H9 (cell line): ENCODE results near the gene SEMA3E. TPM values are rescaled to one million over a fixed set of nuclear protein-coding genes. Genes with fewer than 3 reads are reported as not detected.
"Not testable (repeated sequence)": the region's sequence is repeated elsewhere in the genome, so short reads cannot be mapped to it uniquely, and the experiment has no call there.

ENCODE experiments used
- DNase-seq: peaks from one replicate; pipeline ENCODE4 v3.0.0-alpha.2; 2017
- H2AFZ ChIP-seq: one replicate; pipeline ENCODE4 v1.6.1; 2013; ENCODE audit warnings: mild to moderate bottlenecking, low read length, control low read depth, moderate library complexity
- H2AK5ac ChIP-seq: 2 replicates; pipeline ENCODE4 v1.6.1; 2013; ENCODE audit warnings: low read length, control low read depth, mixed read lengths; ENCODE audit not compliant: insufficient read length
- H2BK120ac ChIP-seq: one replicate; pipeline ENCODE4 v1.6.1; 2013; ENCODE audit warnings: low read depth, mild to moderate bottlenecking, low read length, control low read depth, inconsistent platforms; ENCODE audit not compliant: poor library complexity, severe bottlenecking
- H2BK12ac ChIP-seq: 2 replicates; pipeline ENCODE4 v1.6.1; 2013; ENCODE audit warnings: low read length, control low read depth, mixed read lengths, low read depth; ENCODE audit not compliant: insufficient read length
- H2BK15ac ChIP-seq: 2 replicates; pipeline ENCODE4 v1.6.1; 2013; ENCODE audit warnings: low read depth, low read length, control low read depth
- H2BK20ac ChIP-seq: one replicate; pipeline ENCODE4 v1.6.1; 2013; ENCODE audit warnings: low read depth, mild to moderate bottlenecking, low read length, control low read depth, inconsistent platforms; ENCODE audit not compliant: poor library complexity, severe bottlenecking
- H2BK5ac ChIP-seq: 2 replicates; pipeline ENCODE4 v1.6.1; 2013; ENCODE audit warnings: low read length, control low read depth, mixed read lengths; ENCODE audit not compliant: insufficient read length
- H3K14ac ChIP-seq: 2 replicates; pipeline ENCODE4 v1.6.1; 2013; ENCODE audit warnings: low read length, control low read depth; ENCODE audit not compliant: insufficient read depth
- H3K18ac ChIP-seq: 2 replicates; pipeline ENCODE4 v1.6.1; 2013; ENCODE audit warnings: low read depth, mild to moderate bottlenecking, mixed read lengths, low read length, control low read depth; ENCODE audit not compliant: insufficient read length
- H3K23ac ChIP-seq: 2 replicates; pipeline ENCODE4 v1.6.1; 2013; ENCODE audit warnings: low read length, control low read depth, mixed read lengths, low read depth; ENCODE audit not compliant: insufficient read length
- H3K23me2 ChIP-seq: 2 replicates; pipeline ENCODE4 v1.6.1; 2013; ENCODE audit warnings: low read depth, mild to moderate bottlenecking, mixed read lengths, low read length, control low read depth; ENCODE audit not compliant: insufficient read length, poor library complexity, severe bottlenecking
- H3K27ac ChIP-seq: 2 replicates; pipeline ENCODE4 v1.5.1; 2013; ENCODE audit warnings: low read length, control low read depth, mixed read lengths, low read depth; ENCODE audit not compliant: insufficient read length
- H3K27me3 ChIP-seq: 2 replicates; pipeline ENCODE4 v1.6.1; 2013; ENCODE audit warnings: low read length, control low read depth, inconsistent platforms; ENCODE audit not compliant: insufficient read depth
- H3K4ac ChIP-seq: 2 replicates; pipeline ENCODE4 v1.6.1; 2013; ENCODE audit warnings: low read depth, mild to moderate bottlenecking, control low read depth, inconsistent platforms, low read length, moderate library complexity
- H3K4me1 ChIP-seq: 2 replicates; pipeline ENCODE4 v1.6.1; 2013; ENCODE audit warnings: low read length, control low read depth, inconsistent platforms; ENCODE audit not compliant: insufficient read depth
- H3K4me2 ChIP-seq: 2 replicates; pipeline ENCODE4 v1.6.1; 2013; ENCODE audit warnings: low read length, control low read depth, mixed read lengths; ENCODE audit not compliant: insufficient read length, insufficient read depth
- H3K56ac ChIP-seq: 2 replicates; pipeline ENCODE4 v1.6.1; 2013; ENCODE audit warnings: low read depth, mild to moderate bottlenecking, mixed read lengths, low read length, control low read depth; ENCODE audit not compliant: insufficient read length
- H3K79me1 ChIP-seq: 2 replicates; pipeline ENCODE4 v1.6.1; 2013; ENCODE audit warnings: low read depth, mild to moderate bottlenecking, moderate library complexity, low read length, control low read depth, inconsistent platforms; ENCODE audit not compliant: insufficient read depth, poor library complexity, severe bottlenecking
- H3K79me2 ChIP-seq: 2 replicates; pipeline ENCODE4 v1.6.1; 2013; ENCODE audit warnings: low read length, control low read depth, inconsistent platforms; ENCODE audit not compliant: insufficient read depth
- H3K9ac ChIP-seq: 2 replicates; pipeline ENCODE4 v1.6.1; 2013; ENCODE audit warnings: low read length, control low read depth, mixed read lengths; ENCODE audit not compliant: insufficient read length; ENCODE audit errors: extremely low read depth
- H3K9me3 ChIP-seq: one replicate; pipeline ENCODE4 v1.6.1; 2013; ENCODE audit warnings: low read depth, low read length, inconsistent platforms; ENCODE audit not compliant: control insufficient read depth
- H3T11ph ChIP-seq: one replicate; pipeline ENCODE4 v1.6.1; 2013; ENCODE audit warnings: mild to moderate bottlenecking, low read length, control low read depth, inconsistent platforms
- H4K20me1 ChIP-seq: one replicate; pipeline ENCODE4 v1.6.1; 2013; ENCODE audit not compliant: control insufficient read depth, insufficient read length, insufficient read depth
- H4K5ac ChIP-seq: 2 replicates; pipeline ENCODE4 v1.6.1; 2013; ENCODE audit warnings: low read depth, mild to moderate bottlenecking, mixed read lengths, low read length, control low read depth; ENCODE audit not compliant: insufficient read length
- H4K8ac ChIP-seq: replicated peaks from 2 replicates; pipeline ENCODE4 v1.6.1; 2013; ENCODE audit warnings: low read length, control low read depth, mixed read lengths, low read depth; ENCODE audit not compliant: insufficient read length
- H4K91ac ChIP-seq: 2 replicates; pipeline ENCODE4 v1.6.1; 2013; ENCODE audit warnings: low read depth, mild to moderate bottlenecking, moderate library complexity, mixed read lengths, low read length, control low read depth; ENCODE audit not compliant: insufficient read length
- H3K27ac Mint-ChIP-seq, 3 experiments: 2 replicates in 2 of 3; 3 replicates in 1 of 3; pipeline ENCODE4 v1.8.0; 2020 to 2021; ENCODE audit warnings: mixed read lengths in 3 of 3, mild to moderate bottlenecking in 1 of 3, moderate library complexity in 1 of 3
- H3K27me3 Mint-ChIP-seq: 2 replicates; pipeline ENCODE4 v1.8.0; 2021; ENCODE audit warnings: low read depth, mild to moderate bottlenecking, moderate library complexity, mixed read lengths
- H3K36me3 Mint-ChIP-seq, 3 experiments: 2 replicates in 2 of 3; 3 replicates in 1 of 3; pipeline ENCODE4 v1.8.0; 2020 to 2021; ENCODE audit warnings: low read depth in 3 of 3, mixed read lengths in 3 of 3; ENCODE audit not compliant: insufficient read depth in 1 of 3
- H3K4me1 Mint-ChIP-seq, 2 experiments: 2 replicates each; pipeline ENCODE4 v1.8.0; 2020; ENCODE audit warnings: mixed read lengths in 2 of 2
- H3K4me3 Mint-ChIP-seq, 2 experiments: 2 replicates in 1 of 2; 3 replicates in 1 of 2; pipeline ENCODE4 v1.8.0; 2020 to 2021; ENCODE audit warnings: mild to moderate bottlenecking in 2 of 2, mixed read lengths in 2 of 2, moderate library complexity in 1 of 2
- H3K9me3 Mint-ChIP-seq, 2 experiments: 2 replicates in 1 of 2; 3 replicates in 1 of 2; pipeline ENCODE4 v1.8.0; 2020; ENCODE audit warnings: mild to moderate bottlenecking in 2 of 2, mixed read lengths in 2 of 2, moderate library complexity in 1 of 2
- CTCF ChIP-seq: fragments of 200-600 bp; sonication (generic); conservative IDR thresholded peaks from 3 replicates; pipeline ENCODE4 v1.8.0; 2021; ENCODE audit warnings: antibody characterized with exemption, mild to moderate bottlenecking
- WGBS: extraction: QIAGEN DNeasy Blood & Tissue Kit; methylation state at CpG from one replicate; pipeline ENCODE4 v1.1.7; 2013; ENCODE audit warnings: missing lambda C conversion rate, low lambda C conversion rate, mixed read lengths; ENCODE audit not compliant: insufficient read length; ENCODE audit errors: extremely low coverage; 5-methylcytosine and 5-hydroxymethylcytosine counted together
- total RNA-seq: library from RNA; stranded (reverse); gene quantifications from 2 replicates; pipeline ENCODE4 v1.2.1, GENCODE V29; 2021

SEMA3E gene
- total RNA-seq, 1 experiment from 2014 or later: 0.39 TPM

DNA sequence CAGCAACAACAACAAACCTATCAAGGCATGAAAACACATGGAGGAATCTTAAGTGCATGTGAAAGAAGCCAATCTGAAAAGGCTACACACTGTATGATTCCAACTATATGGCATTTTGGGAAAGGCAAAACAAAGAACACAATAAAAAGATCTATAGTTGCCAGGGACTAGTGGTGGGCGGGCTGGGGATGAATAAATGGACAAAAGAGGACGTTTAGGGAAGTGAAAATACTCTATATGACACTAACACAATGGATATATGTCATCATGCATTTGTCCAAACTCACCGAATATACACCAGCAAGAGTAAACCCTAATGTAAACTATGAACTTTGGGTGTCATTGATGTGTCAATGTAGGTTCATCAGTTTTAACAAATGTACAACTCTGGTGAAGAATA is 89.1 kb downstream of the SEMA3E start:
- Histone ChIP-seq H3K4me1 (no peaks in the 10 kb centered on the region), H2AFZ (no peak overlapping the region), H3K23ac (no peak overlapping the region), H3K18ac (no peak overlapping the region), H3K4ac (no peak overlapping the region), H3T11ph (no peak overlapping the region), H3K56ac (no peak overlapping the region), H4K8ac (no peak overlapping the region), H2AK5ac (no peak overlapping the region), H2BK12ac (no peak overlapping the region), H3K4me2 (no peak overlapping the region), H4K5ac (no peak overlapping the region), H4K91ac (no peak overlapping the region), H3K23me2 (no peaks in the 10 kb centered on the region), H2BK5ac (no peak overlapping the region), H3K14ac (no peak overlapping the region), H3K79me2 (no peaks in the 10 kb centered on the region), H3K9ac (no peak overlapping the region), H3K79me1 (no peaks in the 10 kb centered on the region), H2BK20ac (no peak overlapping the region), H2BK120ac (no peak overlapping the region), H2BK15ac (no peak overlapping the region), H3K27me3 (no peaks in the 10 kb centered on the region), H4K20me1 (no peaks in the 10 kb centered on the region), H3K9me3 (no peaks in the 10 kb centered on the region), H3K27ac (no peak overlapping the region)
- no peaks in the 10 kb centered on the region for H3K27me3 Mint-ChIP-seq
- peaks cover 2 to 5% of the 10 kb centered on the region in 2 experiments; a peak in 3 of 4 replicates for H3K4me1 Mint-ChIP-seq
- TF ChIP-seq CTCF: no peak
- peaks cover 0 to 3% of the 10 kb centered on the region in 2 experiments; a peak in 1 of 5 replicates for H3K9me3 Mint-ChIP-seq
- peaks cover 0 to 2% (median 0%) of the 10 kb centered on the region in 3 experiments; a peak in 2 of 7 replicates for H3K36me3 Mint-ChIP-seq
- DNase-seq: no peak
- no CpG with 5 or more reads among the region's 3 CpGs for WGBS
- no peak overlapping the region for H3K27ac Mint-ChIP-seq
- no peak overlapping the region for H3K4me3 Mint-ChIP-seq

- not testable (repeated sequence) for H3K27me3 Mint-ChIP-seq, H3K27me3 ChIP-seq, H3K23me2 ChIP-seq, H3K9ac ChIP-seq, H3K4ac ChIP-seq, H3K79me1 ChIP-seq, H3K23ac ChIP-seq, H2AFZ ChIP-seq, H3K14ac ChIP-seq, H3K4me2 ChIP-seq, H4K20me1 ChIP-seq, H3K9me3 ChIP-seq, H2BK120ac ChIP-seq, H4K5ac ChIP-seq, H3K4me1 ChIP-seq, H2BK5ac ChIP-seq, H2BK20ac ChIP-seq, H3K79me2 ChIP-seq, H2AK5ac ChIP-seq, H3K18ac ChIP-seq, H4K91ac ChIP-seq, H3K27ac Mint-ChIP-seq, H4K8ac ChIP-seq, H3K27ac ChIP-seq, H2BK15ac ChIP-seq, H3K4me1 Mint-ChIP-seq, H2BK12ac ChIP-seq, H3K56ac ChIP-seq, H3T11ph ChIP-seq, DNase-seq, H3K9me3 Mint-ChIP-seq, H3K4me3 Mint-ChIP-seq
- peaks cover 0 to 11% (median 0%) of the 10 kb centered on the region in 3 experiments; a peak in 2 of 7 replicates for H3K36me3 Mint-ChIP-seq
- no CpG with 5 or more reads among the region's 3 CpGs for WGBS
Measured at GRCh38 chr7:83552556-83552955, 96.4 kb downstream of the SEMA3E start.
